ENCODE results near the gene CUL9.

GRCh38 chr6:43199912-43200311 is 17.9 kb downstream of the CUL9 start:
- no peak for TF ChIP-seq POLR2AphosphoS5 (IDR thresholded peaks at IDR 0.05; ENCODE audit: low read depth)
- no peak for TF ChIP-seq CTCF (conservative IDR thresholded peaks at IDR 0.05; ENCODE audit: low read depth in 2 of 2)
